HAP-1 (cell line): ENCODE results near the gene TIAM2.
A peak's percentile ranks its signal among the peaks of the same experiment; 100 is the strongest.
"Not testable (repeated sequence)": the region's sequence is repeated elsewhere in the genome, so short reads cannot be mapped to it uniquely, and the experiment has no call there.

Experiments used
- DNase-seq, 2 experiments: peaks; one replicate each; pipeline ENCODE4 v3.0.0-alpha.2; 2016 to 2020; ENCODE audit warnings: low spot score in 2 of 2
- H3K27me3 ChIP-seq: fragments of 250-450 bp; sonication (Bioruptor Pico); 2 replicates; pipeline ENCODE4 v1.5.1; 2020; ENCODE audit warnings: low read depth, mild to moderate bottlenecking, moderate library complexity
- H3K36me3 ChIP-seq: fragments of 250-450 bp; sonication (Bioruptor Pico); replicated peaks from 2 replicates; pipeline ENCODE4 v1.5.1; 2020; ENCODE audit warnings: mild to moderate bottlenecking
- H3K4me1 ChIP-seq: fragments of 250-450 bp; sonication (Bioruptor Pico); 2 replicates; pipeline ENCODE4 v1.5.1; 2020; ENCODE audit warnings: mild to moderate bottlenecking
- H3K4me3 ChIP-seq: fragments of 250-450 bp; sonication (Bioruptor Pico); 2 replicates; pipeline ENCODE4 v1.5.1; 2020; ENCODE audit warnings: mild to moderate bottlenecking, moderate library complexity
- H3K9me3 ChIP-seq: fragments of 250-450 bp; sonication (Bioruptor Pico); 2 replicates; pipeline ENCODE4 v1.5.1; 2020; ENCODE audit warnings: mild to moderate bottlenecking, moderate library complexity
- in situ Hi-C: fragments of 300-500 bp; cut with MboI; formaldehyde crosslinking; loops from 3 replicates; pipeline ENCODE4 v1.14.3; 2020; ENCODE audit warnings: low sequenced_read_pairs, inconsistent platforms, mixed read lengths

The TIAM2 gene

GRCh38 chr6:154995254-154996015, at the start of gene TIAM2:
TSS of gene TIAM2 (plus strand) at chr6:154995315. CDS start at chr6:155129224, 133,909 bp downstream.
- H3K9me3 ChIP-seq = no peaks in the 10 kb centered on the region
- DNase-seq = peak in 1 of 2 experiments; percentile 69
- H3K4me1 ChIP-seq = peaks cover 5% of the 10 kb centered on the region
- no peaks in the 10 kb centered on the region; the same call in 1 of the 2 replicates for H3K27me3 ChIP-seq
- in situ Hi-C loops = no loop called here
- peak within 1 kb of the TSS; percentile 63 for H3K4me3 ChIP-seq
- no peaks in the 10 kb centered on the region for H3K36me3 ChIP-seq

- Histone ChIP-seq H3K27me3 (no peaks in the 10 kb centered on the region), H3K4me1 (no peaks in the 10 kb centered on the region), H3K9me3 (no peaks in the 10 kb centered on the region), H3K36me3 (no peaks in the 10 kb centered on the region), H3K4me3 (no peak overlapping the region)
- in situ Hi-C loops = no loop called here
- no peak for DNase-seq
These were observed 44.2 kb upstream of the TIAM2 start for GRCh38 chr6:154950979-154951344.

- Histone ChIP-seq H3K4me3 (no peak overlapping the region), H3K9me3 (no peaks in the 10 kb centered on the region), H3K4me1 (no peaks in the 10 kb centered on the region), H3K36me3 (no peaks in the 10 kb centered on the region), H3K27me3 (no peaks in the 10 kb centered on the region)
- in situ Hi-C loops = no loop called here
- DNase-seq = no peak
These were observed 43.5 kb upstream of the TIAM2 start for GRCh38 chr6:154951345-154952200.

- no peak for DNase-seq
- no peaks in the 10 kb centered on the region for H3K9me3 ChIP-seq
- H3K4me1 ChIP-seq = no peaks in the 10 kb centered on the region
- no peak overlapping the region for H3K4me3 ChIP-seq
- in situ Hi-C loops = no loop called here
- no peaks in the 10 kb centered on the region for H3K36me3 ChIP-seq
- H3K27me3 ChIP-seq = no peaks in the 10 kb centered on the region
These were observed 41.5 kb upstream of the TIAM2 start for GRCh38 chr6:154953644-154954043.

GRCh38 chr6:154954347-154954746, 40.8 kb upstream of the TIAM2 start:
- Histone ChIP-seq H3K4me3 (no peak overlapping the region), H3K27me3 (no peaks in the 10 kb centered on the region), H3K4me1 (no peaks in the 10 kb centered on the region), H3K9me3 (no peaks in the 10 kb centered on the region), H3K36me3 (no peaks in the 10 kb centered on the region)
- DNase-seq = no peak
- in situ Hi-C loops = no loop called here

- no peaks in the 10 kb centered on the region for H3K9me3 ChIP-seq
- H3K36me3 ChIP-seq = no peaks in the 10 kb centered on the region
- in situ Hi-C loops = no loop called here
- no peaks in the 10 kb centered on the region for H3K27me3 ChIP-seq
- H3K4me3 ChIP-seq = no peak overlapping the region
- no peak for DNase-seq
- no peaks in the 10 kb centered on the region for H3K4me1 ChIP-seq
These were observed 38.2 kb upstream of the TIAM2 start for GRCh38 chr6:154956771-154957522.

GRCh38 chr6:154958469-154958868, 36.6 kb upstream of the TIAM2 start:
- Histone ChIP-seq H3K9me3 (no peaks in the 10 kb centered on the region), H3K27me3 (no peaks in the 10 kb centered on the region)
- in situ Hi-C loops = no loop called here

GRCh38 chr6:154960299-154960843, 34.7 kb upstream of the TIAM2 start:
- Histone ChIP-seq H3K4me1 (0 out of 2 replicates have a peak, but pooled peaks cover 5% of the 10 kb centered on the region), H3K9me3 (no peaks in the 10 kb centered on the region), H3K4me3 (no peak overlapping the region), H3K27me3 (no peaks in the 10 kb centered on the region), H3K36me3 (no peaks in the 10 kb centered on the region)
- no peak for DNase-seq
- in situ Hi-C loops = no loop called here

More at GRCh38 chr6:154958469-154958868, 36.6 kb upstream of the TIAM2 start:
- 0 out of 2 replicates have a peak, but pooled peaks cover 5% of the 10 kb centered on the region for H3K4me1 ChIP-seq
- no peaks in the 10 kb centered on the region for H3K36me3 ChIP-seq
- no peak for DNase-seq
- H3K4me3 ChIP-seq = no peak overlapping the region

GRCh38 chr6:154960854-154961530, 34.1 kb upstream of the TIAM2 start:
- Histone ChIP-seq H3K9me3 (no peaks in the 10 kb centered on the region), H3K27me3 (no peaks in the 10 kb centered on the region), H3K4me3 (no peak overlapping the region), H3K4me1 (0 out of 2 replicates have a peak, but pooled peaks cover 5% of the 10 kb centered on the region), H3K36me3 (no peaks in the 10 kb centered on the region)
- no peak for DNase-seq
- in situ Hi-C loops = no loop called here

GRCh38 chr6:154962753-154963152, 32.4 kb upstream of the TIAM2 start:
- 0 out of 2 replicates have a peak, but pooled peaks cover 5% of the 10 kb centered on the region for H3K4me1 ChIP-seq
- no peaks in the 10 kb centered on the region for H3K36me3 ChIP-seq
- H3K27me3 ChIP-seq = no peaks in the 10 kb centered on the region
- DNase-seq = peak in 1 of 2 experiments; percentile 16
- H3K4me3 ChIP-seq = no peak overlapping the region
- in situ Hi-C loops = no loop called here
- no peaks in the 10 kb centered on the region for H3K9me3 ChIP-seq

- H3K36me3 ChIP-seq, DNase-seq, H3K9me3 ChIP-seq, H3K4me3 ChIP-seq, H3K27me3 ChIP-seq, in situ Hi-C loops, H3K4me1 ChIP-seq: not testable (repeated sequence)
These were observed 28.9 kb upstream of the TIAM2 start for GRCh38 chr6:154966065-154966770.

GRCh38 chr6:154969796-154970195, 25.3 kb upstream of the TIAM2 start:
- in situ Hi-C loops = no loop called here
- no peak for DNase-seq

More at GRCh38 chr6:154969796-154970195, 25.3 kb upstream of the TIAM2 start:
- Histone ChIP-seq H3K36me3 (no peaks in the 10 kb centered on the region), H3K27me3 (no peaks in the 10 kb centered on the region), H3K4me1 (no peaks in the 10 kb centered on the region), H3K9me3 (no peaks in the 10 kb centered on the region), H3K4me3 (no peak overlapping the region)
